ENCODE measurements around the gene DPRX.
"Not testable (repeated sequence)": the region's sequence is repeated elsewhere in the genome, so short reads cannot be mapped to it uniquely, and the experiment has no call there.

DPRX gene

DNA sequence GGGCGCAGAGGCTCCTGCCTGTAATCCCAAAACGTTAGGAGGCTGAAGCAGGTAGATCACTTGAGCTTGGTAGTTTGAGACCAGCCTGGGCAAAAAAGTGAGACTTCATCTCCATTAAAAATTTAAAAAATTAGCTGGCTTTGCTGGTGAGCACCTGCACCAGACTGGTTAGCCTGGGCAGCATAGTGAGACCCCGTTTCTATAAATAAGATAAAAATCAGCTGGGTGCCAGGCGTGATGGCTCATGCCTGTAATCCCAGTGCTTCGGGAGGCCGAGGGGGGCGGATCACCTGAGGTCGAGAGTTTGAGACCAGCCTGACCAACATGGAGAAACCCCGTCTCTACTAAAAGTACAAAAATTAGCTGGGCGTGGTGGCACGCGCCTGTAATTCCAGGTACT is 32.4 kb downstream of the DPRX start:
- WGBS, 2 experiments (ENCODE audit: insufficient coverage in 2 of 2) = 85 to 86% methylated on average over 11 to 12 of the region's 12 CpGs
- Histone ChIP-seq H3K27ac (ENCODE audit: low read depth, low read length, severe bottlenecking) (no peak overlapping the region), H3K36me3 (ENCODE audit: control insufficient read depth, insufficient read depth, low read length) (no peaks in the 10 kb centered on the region), H3K4me3 (ENCODE audit: extremely low read depth, insufficient read depth, low read length, poor library complexity, severe bottlenecking) (no peak overlapping the region), H3K4me1 (ENCODE audit: control insufficient read depth, insufficient read depth, low read length, poor library complexity, severe bottlenecking) (no peaks in the 10 kb centered on the region), H3K9me3 (ENCODE audit: control insufficient read depth, low read length) (no peaks in the 10 kb centered on the region)

DNA sequence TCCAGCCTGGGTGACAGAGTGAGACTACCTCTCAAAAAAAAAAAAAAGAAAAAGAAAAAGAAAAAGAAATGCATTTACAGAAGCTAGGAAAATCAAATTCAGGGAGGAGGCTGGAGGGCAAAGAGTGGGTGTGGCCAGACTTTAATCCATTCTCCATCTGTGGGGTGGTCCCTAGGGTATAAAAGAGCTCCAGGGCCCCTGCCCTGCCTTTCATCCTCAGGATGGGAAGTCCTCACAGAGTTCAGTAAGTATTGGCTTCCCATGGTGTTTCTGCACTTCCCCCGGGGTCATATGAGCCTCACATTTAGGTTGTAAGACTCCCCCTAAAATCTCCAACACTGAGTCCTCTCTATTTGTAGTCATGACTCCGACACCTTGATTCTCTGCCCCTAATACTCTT is 33.0 kb downstream of the DPRX start:
- H3K27ac ChIP-seq (ENCODE audit: low read depth, low read length, severe bottlenecking) = no peak overlapping the region
- 73 to 78% methylated on average over 2 of the region's 2 CpGs for WGBS, 2 experiments (ENCODE audit: insufficient coverage in 2 of 2)
- H3K4me1 ChIP-seq (ENCODE audit: control insufficient read depth, insufficient read depth, low read length, poor library complexity, severe bottlenecking) = no peaks in the 10 kb centered on the region
- H3K9me3 ChIP-seq (ENCODE audit: control insufficient read depth, low read length) = no peaks in the 10 kb centered on the region
- no peaks in the 10 kb centered on the region for H3K36me3 ChIP-seq (ENCODE audit: control insufficient read depth, insufficient read depth, low read length)
- no peak overlapping the region for H3K4me3 ChIP-seq (ENCODE audit: extremely low read depth, insufficient read depth, low read length, poor library complexity, severe bottlenecking)

DNA sequence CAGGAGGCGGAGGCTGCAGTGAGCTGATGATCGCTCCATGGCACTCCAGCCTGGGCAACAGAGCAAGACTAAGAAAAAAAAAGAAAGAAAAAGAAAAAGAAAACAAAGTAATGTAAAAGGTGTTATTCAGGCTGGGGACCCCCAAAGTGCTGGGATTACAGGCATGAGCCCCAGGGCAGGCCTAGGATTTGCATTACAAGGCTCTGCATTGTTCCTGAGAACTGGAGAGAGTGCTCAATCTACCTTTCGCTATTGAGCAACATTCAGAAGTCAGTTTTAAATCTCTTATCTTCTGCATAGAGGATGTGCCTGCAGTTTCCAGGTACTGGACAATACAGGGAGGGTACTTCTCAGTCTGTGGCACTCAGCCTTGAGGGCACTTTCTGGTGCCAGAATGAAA is 34.5 kb downstream of the DPRX start:
- H3K27ac ChIP-seq (ENCODE audit: low read depth, low read length, severe bottlenecking); H3K9me3 ChIP-seq (ENCODE audit: control insufficient read depth, low read length); H3K4me3 ChIP-seq (ENCODE audit: extremely low read depth, insufficient read depth, low read length, poor library complexity, severe bottlenecking); H3K4me1 ChIP-seq (ENCODE audit: control insufficient read depth, insufficient read depth, low read length, poor library complexity, severe bottlenecking); H3K36me3 ChIP-seq (ENCODE audit: control insufficient read depth, insufficient read depth, low read length): not testable (repeated sequence)
- 100% methylated on average over 2 of the region's 3 CpGs; no CpG with 5 or more reads in 1 of the 2 experiments for WGBS, 2 experiments (ENCODE audit: insufficient coverage in 2 of 2)

DNA sequence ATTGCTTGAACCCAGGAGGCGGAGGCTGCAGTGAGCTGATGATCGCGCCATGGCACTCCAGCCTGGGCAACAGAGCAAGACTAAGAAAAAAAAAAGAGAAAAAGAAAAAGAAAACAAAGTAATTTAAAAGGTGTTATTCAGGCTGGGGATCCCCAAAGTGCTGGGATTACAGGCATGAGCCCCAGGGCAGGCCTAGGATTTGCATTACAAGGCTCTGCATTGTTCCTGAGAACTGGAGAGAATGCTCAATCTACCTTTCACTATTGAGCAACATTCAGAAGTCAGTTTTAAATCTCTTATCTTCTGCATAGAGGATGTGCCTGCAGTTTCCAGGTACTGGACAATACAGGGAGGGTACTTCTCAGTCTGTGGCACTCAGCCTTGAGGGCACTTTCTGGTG is 37.0 kb downstream of the DPRX start:
- WGBS, 2 experiments (ENCODE audit: insufficient coverage in 2 of 2) = 60 to 100% methylated on average over 2 to 3 of the region's 3 CpGs
- H3K36me3 ChIP-seq (ENCODE audit: control insufficient read depth, insufficient read depth, low read length); H3K4me3 ChIP-seq (ENCODE audit: extremely low read depth, insufficient read depth, low read length, poor library complexity, severe bottlenecking); H3K27ac ChIP-seq (ENCODE audit: low read depth, low read length, severe bottlenecking); H3K9me3 ChIP-seq (ENCODE audit: control insufficient read depth, low read length); H3K4me1 ChIP-seq (ENCODE audit: control insufficient read depth, insufficient read depth, low read length, poor library complexity, severe bottlenecking): not testable (repeated sequence)

DNA sequence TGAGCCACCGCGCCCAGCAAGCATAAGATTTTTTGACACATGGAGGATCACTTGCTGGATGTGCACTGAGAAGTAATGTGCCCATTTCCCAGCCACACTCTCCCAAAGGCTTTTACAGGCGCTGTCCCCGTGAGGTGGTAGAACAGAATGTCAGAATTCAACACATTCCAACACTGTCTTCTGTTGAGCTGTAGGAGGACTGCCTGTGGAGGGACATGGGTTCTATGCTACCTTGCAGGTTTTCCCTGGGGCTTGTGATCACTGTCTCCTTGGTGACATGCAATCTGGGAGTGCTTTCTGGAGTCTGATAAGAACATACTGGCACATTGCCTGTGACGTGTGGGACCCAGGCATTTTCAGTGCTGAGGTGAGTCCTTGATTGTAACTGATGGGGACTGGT is 38.5 kb downstream of the DPRX start:
- Histone ChIP-seq H3K9me3 (ENCODE audit: control insufficient read depth, low read length) (no peaks in the 10 kb centered on the region), H3K27ac (ENCODE audit: low read depth, low read length, severe bottlenecking) (no peak overlapping the region), H3K4me1 (ENCODE audit: control insufficient read depth, insufficient read depth, low read length, poor library complexity, severe bottlenecking) (no peaks in the 10 kb centered on the region), H3K4me3 (ENCODE audit: extremely low read depth, insufficient read depth, low read length, poor library complexity, severe bottlenecking) (no peak overlapping the region), H3K36me3 (ENCODE audit: control insufficient read depth, insufficient read depth, low read length) (no peaks in the 10 kb centered on the region)
- 91 to 93% methylated on average over 3 to 4 of the region's 5 CpGs for WGBS, 2 experiments (ENCODE audit: insufficient coverage in 2 of 2)

DNA sequence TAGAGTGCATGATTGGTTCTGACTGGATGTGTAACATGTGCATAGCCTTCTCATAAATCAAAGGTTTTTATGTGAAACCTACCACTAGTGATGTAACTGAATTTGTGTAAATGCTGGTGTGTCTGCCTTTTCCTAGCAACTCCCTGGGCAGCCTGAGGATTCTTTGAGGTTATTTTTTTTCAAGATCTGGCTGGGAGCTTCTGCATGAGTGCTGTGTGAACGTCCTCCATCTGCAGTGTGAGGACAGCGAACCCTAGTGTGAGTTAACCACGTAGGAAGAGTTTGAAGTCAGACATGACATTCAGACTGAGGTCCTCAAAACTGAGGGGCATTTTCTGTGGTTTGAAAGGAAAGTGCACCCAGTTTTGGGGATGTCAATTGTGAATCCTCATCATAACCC is 39.9 kb downstream of the DPRX start:
- Histone ChIP-seq H3K9me3 (ENCODE audit: control insufficient read depth, low read length) (no peaks in the 10 kb centered on the region), H3K36me3 (ENCODE audit: control insufficient read depth, insufficient read depth, low read length) (no peaks in the 10 kb centered on the region), H3K27ac (ENCODE audit: low read depth, low read length, severe bottlenecking) (no peak overlapping the region), H3K4me1 (ENCODE audit: control insufficient read depth, insufficient read depth, low read length, poor library complexity, severe bottlenecking) (no peaks in the 10 kb centered on the region), H3K4me3 (ENCODE audit: extremely low read depth, insufficient read depth, low read length, poor library complexity, severe bottlenecking) (no peak overlapping the region)
- WGBS, 2 experiments (ENCODE audit: insufficient coverage in 2 of 2) = 66 to 72% methylated on average over 3 of the region's 3 CpGs

All from mesodermal cell (in vitro differentiated cells).